ENCODE results near the gene LINC01488.

Gene LINC01488

DNA sequence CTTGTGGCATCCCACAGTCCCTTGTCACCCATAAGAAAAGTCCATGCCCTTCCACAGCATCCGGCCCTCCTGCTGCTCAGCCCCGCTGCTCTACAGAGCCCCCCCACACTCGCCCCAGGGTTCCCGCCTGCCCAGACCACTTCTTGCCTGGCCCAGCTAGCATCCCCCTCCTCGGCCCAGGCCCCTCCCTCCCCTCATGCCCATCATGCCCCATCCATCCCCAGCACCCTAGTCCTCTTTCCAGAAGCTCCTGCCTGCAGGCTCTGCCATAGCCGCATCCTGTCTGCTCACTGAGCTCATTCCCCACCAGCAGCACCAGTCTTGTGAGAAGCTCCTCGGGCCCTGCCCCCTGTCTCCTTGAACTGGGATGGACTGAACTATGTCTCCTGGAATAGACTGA, 54.4 kb downstream of the LINC01488 start:
- no peak for DNase-seq

DNA sequence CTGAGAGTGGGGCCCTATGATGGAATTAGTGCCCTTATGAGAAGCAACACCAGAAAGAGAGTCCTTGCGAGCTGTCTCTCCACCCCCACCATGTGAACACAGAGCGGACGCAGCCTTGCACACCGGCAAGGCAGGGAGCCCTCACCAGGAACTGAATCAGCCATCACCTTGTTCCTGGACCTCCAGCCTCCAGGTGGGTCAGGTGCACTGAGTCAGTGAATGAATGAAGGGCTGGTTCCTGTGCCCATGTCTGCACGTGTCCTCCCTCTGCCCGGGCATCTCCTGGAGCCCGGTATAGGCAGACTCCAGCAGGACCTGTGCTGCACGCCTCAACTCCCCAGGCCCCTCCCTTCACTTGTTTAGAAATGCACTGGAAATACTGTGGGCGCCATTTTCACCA, 54.9 kb downstream of the LINC01488 start:
- no peak for DNase-seq

DNA sequence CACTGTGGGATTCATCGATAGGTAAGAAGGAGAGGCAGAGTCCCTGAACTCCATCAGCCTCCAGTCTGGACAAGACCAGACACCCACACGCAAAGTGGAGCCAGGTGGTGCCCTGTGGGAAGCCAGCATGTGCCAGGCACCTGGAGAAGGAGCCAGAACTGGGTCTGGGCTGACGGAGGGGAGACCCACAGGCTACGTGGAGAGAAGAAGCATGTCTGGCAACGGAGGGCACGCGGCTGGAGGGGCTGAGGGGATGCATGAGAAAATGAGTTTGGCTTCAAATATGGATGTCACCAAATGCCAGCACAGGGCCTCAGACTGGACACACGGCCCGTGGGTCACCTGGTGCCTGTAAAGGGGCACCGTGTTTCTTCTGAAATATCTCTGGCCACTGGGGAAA, 55.7 kb downstream of the LINC01488 start:
- no peak for DNase-seq

DNA sequence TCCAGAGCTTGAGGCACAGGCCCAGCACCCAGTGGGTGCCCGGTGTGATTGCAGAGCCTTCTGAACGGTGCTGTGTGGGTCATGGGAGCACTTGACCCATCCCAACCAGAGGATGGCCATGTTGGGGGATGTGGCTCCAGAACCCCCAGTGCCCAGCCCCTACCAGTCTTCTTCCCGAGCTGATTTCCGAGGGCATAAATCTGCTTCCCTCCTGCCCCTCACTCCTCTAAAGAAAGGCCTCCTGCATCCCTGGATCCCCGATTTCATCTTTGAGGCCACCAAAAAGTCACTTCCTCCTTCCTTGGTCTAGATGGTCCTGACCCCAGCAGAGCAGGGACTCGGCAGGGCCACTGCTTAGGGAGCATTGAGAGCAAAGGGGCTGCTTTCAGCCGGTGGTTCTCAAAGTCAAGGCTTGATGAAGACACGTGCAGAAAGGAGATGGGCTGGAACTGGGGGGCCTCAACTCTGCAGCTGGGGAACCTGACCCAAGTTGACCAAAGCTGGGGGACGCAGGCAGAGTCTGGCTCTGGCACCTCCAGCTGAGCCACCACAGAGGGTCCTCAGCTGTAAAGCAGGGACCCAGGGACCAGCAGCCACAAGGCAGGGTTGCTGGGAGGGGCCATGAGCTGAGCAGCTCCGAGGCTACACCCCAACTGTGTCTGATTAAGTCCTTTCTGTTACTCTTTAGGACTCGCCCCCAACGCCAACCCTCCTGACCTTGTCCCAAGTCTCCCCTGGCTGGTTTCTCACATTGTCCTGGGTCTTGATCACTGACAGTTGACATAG, 56.6 kb downstream of the LINC01488 start:
- no peak for DNase-seq

DNA sequence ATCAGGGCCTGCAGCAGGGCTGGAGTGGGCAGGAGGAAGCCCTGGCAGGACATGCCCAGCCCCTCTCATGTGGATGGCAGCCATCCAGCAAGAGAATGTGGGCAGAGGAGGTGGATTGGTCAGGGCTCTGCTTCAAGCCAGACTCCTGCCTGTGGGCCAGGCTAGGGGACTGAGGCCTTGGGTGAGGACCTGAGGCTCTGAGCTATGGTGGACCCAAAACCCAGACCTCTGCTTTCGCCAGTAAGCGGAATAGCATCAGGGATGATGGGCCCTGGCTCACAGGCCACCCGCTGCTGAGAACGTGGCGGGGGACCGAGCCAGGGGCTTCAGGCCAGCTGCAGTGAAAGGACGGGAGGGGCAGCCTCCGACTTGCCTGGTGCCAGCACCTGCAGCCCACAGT, 57.4 kb downstream of the LINC01488 start:
- no peak for DNase-seq

DNA sequence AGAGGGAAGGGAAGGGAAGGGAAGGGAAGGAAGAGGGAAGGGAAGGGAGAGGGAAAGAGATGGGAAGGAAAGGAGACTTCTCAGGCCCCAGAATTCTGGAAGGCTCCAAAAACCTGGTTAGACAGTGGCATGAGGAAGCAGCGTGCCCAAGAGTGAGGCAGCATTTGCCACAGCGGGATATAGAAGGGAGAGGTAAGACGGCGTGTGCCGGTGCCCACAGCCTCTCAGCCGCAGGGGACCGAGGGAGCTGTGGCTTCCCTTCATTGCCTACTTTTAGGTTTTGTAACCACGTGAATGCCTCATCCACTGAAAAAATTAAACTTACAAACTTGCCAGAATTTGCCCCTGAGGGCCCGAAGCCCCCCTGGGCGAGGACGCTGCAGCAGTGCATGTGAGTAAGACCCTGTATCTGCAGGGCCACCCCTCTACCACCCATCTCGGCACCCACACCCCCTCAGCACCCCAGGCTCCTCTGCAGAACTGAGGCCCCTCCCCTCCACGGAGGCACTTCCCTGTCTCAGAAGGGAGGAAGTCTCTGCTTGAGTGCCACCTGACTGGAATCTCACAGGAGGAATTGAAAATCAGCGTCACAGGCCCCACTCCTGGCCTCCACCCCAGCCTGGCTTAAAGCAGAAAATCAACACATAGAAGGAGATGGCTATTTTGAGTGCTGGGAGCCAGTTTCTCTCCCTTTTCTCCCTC, 58.1 kb downstream of the LINC01488 start:
- no peak for DNase-seq

DNA sequence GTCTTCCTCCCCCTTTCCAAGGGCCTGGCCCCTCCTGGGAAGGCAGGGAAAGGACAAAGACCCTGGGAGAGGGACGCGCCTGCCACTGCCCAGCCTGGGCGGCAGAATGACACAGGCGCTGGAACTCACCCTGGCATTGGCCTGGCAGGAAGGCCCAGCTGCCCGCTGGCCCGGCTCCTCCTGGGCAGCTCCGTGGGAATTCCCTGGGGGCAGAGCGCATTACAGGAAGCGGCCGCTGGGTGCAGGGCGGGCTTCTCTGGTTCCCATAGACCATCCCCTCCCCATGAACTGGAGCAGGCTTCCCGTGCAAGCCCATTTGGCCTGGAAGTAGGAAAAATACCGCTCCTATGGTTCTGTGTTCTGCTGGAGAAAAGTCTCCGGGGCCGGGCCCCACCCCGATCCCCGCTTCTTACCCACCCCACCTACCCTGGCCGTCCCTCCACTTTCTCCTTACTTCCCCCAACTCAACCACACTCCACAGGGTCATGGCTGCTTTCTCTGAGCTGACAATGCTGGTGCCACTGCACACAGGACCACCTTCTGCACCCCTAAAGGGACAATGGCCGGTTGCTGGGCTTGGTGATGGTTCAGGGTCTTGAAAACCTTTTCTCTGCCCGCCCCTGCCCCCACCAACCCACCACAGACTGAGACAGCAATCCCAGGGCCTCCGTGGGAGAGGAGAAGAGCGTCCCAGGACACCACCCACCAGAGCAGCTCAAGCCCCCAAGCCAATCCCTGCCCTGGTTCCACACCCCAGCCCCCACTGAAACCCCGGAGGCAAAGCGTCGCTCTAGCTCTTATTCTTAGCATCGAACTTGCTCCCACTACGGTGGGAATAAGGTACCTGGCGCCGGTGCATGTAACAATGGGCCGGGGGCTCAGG, 58.9 kb downstream of the LINC01488 start:
- DNase-seq, result no peak

DNA sequence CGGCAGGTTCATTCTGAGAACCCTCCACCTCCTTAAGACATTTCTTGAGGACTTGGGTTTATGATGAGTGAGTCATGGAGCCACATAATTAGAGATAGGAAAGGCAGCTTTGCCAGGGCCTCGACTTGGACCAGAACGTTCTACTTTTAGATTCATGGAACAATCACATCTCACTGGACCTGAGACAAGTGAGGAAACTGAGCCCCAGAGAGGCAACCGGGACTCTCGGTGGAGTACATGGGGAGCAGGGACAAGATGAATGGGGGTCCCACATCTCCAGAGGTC, 59.5 kb downstream of the LINC01488 start:
- peak; percentile 38 for DNase-seq

DNA sequence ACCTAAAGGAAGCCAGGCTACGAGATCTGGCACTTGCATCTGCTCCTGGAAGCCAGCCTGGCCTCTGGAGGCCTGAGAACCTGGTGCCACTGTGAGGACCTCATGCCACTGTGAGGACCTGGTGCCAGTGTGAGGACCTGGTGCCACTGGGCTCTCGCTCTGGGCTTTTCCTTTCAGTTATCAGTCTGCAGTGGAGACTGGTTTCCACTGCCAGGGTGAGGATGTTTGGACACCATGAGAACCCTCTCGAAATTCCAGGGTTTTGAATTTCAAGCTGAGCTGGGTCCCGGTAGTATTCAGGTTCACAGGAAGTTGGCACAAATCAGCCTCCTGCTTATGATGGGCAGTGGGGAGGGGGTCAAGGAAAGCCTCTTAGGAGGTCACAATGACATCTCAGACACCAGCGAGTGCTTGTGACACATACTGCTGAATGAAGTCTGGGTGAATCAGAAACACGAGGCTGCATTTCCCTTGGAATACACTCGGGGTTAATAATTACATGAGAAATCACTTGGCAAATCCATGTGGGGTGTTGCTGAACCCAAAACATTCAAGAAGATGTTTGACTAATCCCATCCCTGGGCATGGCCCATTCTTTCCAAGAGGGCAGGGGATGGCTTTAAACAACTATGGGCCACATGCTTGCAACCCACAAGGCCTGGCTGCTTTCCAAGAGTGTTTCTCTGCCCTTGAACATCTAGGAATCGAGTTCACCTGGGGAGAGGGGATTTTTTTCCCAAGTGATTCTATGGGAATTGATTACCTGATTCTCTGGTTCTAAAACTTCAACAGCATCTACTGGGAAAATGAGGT, 60.2 kb downstream of the LINC01488 start:
- DNase-seq, result peak; percentile 30

DNA sequence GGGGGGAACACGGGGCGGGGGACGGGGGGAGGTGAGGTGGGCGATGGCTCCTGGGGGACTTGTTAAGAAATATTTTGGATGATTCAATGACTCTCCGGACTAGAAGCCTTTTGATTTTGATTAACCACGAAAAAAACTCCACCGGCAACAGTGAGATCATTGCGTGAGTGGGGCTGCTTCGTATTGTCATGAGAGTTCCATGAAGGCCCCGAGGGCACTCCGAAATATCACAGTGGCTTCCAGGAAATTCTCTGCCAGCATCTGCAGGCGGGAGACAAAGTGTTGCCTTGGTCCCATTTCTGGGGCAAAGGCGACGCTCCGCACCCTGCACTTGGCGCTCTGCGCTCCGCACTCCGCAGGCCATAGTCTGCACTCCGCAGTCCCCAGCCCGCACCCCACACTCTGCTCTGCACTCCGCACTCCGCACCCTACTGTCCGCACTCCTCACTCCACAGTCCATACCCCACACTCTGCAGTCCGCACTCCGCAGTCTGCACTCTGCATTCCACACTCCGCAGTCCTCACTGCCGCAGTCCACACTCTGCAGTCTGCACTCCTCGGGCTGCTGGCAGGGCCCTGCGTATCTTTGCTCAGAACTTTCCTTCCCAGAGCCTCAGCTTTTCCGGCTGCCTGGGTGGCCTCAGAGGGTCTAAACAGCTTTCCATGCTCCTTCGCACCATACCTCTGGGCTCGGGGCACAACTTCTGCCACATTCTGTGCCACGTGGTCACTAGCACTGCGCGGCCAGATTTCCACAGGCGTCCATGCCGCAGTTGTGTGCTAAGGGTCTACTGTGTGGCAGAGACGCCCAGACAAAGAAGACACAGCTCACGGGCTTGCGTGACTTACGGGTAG, 61.1 kb downstream of the LINC01488 start:
- peak; percentile 7 for DNase-seq

Measured in activated CD8-positive, alpha-beta memory T cell treated with anti-CD3 and anti-CD28 coated beads, Interleukin-2, amount 50 U/mL, for 48 hours (primary cell).